K562 (cell line): ENCODE measurements around the gene CCDC137. TPM values are rescaled to one million over a fixed set of nuclear protein-coding genes. Genes with fewer than 3 reads are reported as not detected.

Experiments
- HIVEP1 ChIP-seq: fragments of 250-450 bp; sonication (Bioruptor Pico); IDR thresholded peaks from 2 replicates; pipeline ENCODE4 v1.4.0; 2020; ENCODE audit warnings: mild to moderate bottlenecking
- NFRKB ChIP-seq: fragments of 450-650 bp; IDR thresholded peaks from 2 replicates; pipeline ENCODE4 v1.6.1; 2016; ENCODE audit warnings: low read depth
- RBM34 ChIP-seq: fragments of 200-400 bp; formaldehyde crosslinking; IDR thresholded peaks from 2 replicates; pipeline ENCODE4 v1.6.1; 2018; ENCODE audit warnings: low read length, borderline replicate concordance; ENCODE audit not compliant: insufficient read depth
- SMC3 ChIP-seq: conservative IDR thresholded peaks from 2 replicates; pipeline ENCODE4 v1.6.1; 2011; ENCODE audit warnings: low read depth, low read length, improper control_type of control experiment; ENCODE audit not compliant: insufficient read depth
- SRSF3 ChIP-seq: fragments of 200-400 bp; formaldehyde crosslinking; IDR thresholded peaks from 2 replicates; pipeline ENCODE4 v1.6.1; 2016; ENCODE audit warnings: mild to moderate bottlenecking, low read length, moderate library complexity; ENCODE audit not compliant: insufficient read depth
- ZNF408 ChIP-seq: fragments of 250-450 bp; sonication (Bioruptor Pico); IDR thresholded peaks from 2 replicates; pipeline ENCODE4 v1.4.0; 2020; ENCODE audit warnings: low read depth, mild to moderate bottlenecking, moderate library complexity
- ZNF445 ChIP-seq: fragments of 250-450 bp; sonication (Bioruptor Pico); IDR thresholded peaks from 2 replicates; pipeline ENCODE4 v1.4.0; 2020; ENCODE audit warnings: low read depth, mild to moderate bottlenecking, moderate library complexity
- polyA plus RNA-seq, 8 experiments: library from polyadenylated mRNA; depleted of rRNA in 4 of 8; stranded (reverse) in 5 of 8; unstranded in 3 of 8; fragments of >200 nt; fragmentation: Nextera tagmentation in 2 of 8; fragmentation: Illumina TruSeq in 1 of 8; extraction: Ambion mirVana in 2 of 8; extraction: Trizol in 1 of 8; gene quantifications; 2 replicates each; pipeline versions ENCODE4 v1.2.1 to v1.2.3, GENCODE V29; 2011 to 2014; ENCODE audit warnings: inconsistent platforms in 1 of 8, missing spikeins in 1 of 8
- total RNA-seq, 7 experiments: library from RNA; depleted of rRNA in 6 of 7; stranded (reverse); fragments of >200 nt in 6 of 7; fragmentation: Illumina TruSeq in 2 of 7; extraction: Trizol in 2 of 7; gene quantifications; 2 replicates each; pipeline versions ENCODE4 v1.2.1 to v1.2.3, GENCODE V29; 2011 to 2021; ENCODE audit warnings: low replicate concordance in 1 of 7
- TF ChIP-seq, protein P1 (sequence below): fragments of 450-650 bp; IDR thresholded peaks from 2 replicates; pipeline ENCODE4 v1.6.1; 2016; ENCODE audit warnings: antibody characterized with exemption
- TF ChIP-seq, protein P2 (sequence below): fragments of 250-450 bp; sonication (Bioruptor Pico); IDR thresholded peaks from 2 replicates; pipeline ENCODE4 v1.5.0; 2021
- TF ChIP-seq, protein P3 (sequence below): fragments of 450-650 bp; formaldehyde crosslinking; IDR thresholded peaks from 2 replicates; pipeline ENCODE4 v1.4.0; 2022; ENCODE audit warnings: missing genetic modification characterization
- TF ChIP-seq, protein P4 (sequence below): fragments of 250-450 bp; sonication (Bioruptor Pico); IDR thresholded peaks from 2 replicates; pipeline ENCODE4 v1.5.0; 2021; ENCODE audit warnings: mild to moderate bottlenecking, moderate library complexity
- TF ChIP-seq, protein P5 (sequence below): sonication (generic); formaldehyde crosslinking; IDR thresholded peaks from 2 replicates; pipeline ENCODE4 v1.8.0; 2022; ENCODE audit warnings: missing genetic modification reagents, mild to moderate bottlenecking, borderline replicate concordance
- TF ChIP-seq, protein P6 (sequence below): IDR thresholded peaks from 2 replicates; pipeline ENCODE4 v1.6.1; 2014; ENCODE audit warnings: antibody characterized with exemption

The CCDC137 gene
- total and polyA plus RNA-seq, 9 of the 15 experiments (the other 6 are each of a cell fraction or from before 2014, with no cell fraction given): 2.3 to 68.1 (median 38.3) TPM

DNA sequence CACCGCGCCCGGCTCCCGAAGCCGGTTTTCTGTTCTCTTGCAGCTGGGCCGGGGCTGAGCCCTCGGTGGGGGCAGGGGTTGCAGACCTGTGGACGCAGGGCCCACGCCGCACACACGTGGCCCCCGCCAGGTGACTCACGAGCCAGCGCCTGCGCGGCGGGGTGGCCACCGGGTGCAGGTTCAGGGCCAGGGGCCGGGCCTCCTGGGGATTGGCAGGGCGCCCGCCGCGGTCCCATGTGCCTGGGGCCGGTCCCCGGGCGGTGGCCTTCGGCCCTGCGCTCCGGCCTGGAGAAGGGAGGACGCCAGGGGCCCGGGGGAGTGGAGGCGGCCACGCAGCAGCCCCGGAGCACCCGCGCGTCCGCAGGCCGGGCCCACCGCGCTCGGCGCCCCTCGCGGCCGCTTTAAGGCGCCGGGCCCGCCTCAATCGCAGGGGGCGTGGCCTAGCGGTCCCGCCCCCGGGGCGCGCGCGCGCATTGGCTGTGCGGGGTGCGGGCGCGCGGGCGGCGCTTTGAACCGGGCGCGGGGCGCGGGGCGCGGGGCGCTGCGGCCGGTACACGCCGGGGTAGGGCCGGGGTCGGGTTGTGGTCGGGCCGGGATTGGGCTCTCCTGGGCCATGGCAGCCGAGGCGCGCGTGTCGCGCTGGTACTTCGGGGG, 45.4 kb downstream of the CCDC137 start, which contains the start of gene SLC25A10 (continued):
- TF ChIP-seq, protein P1, sequence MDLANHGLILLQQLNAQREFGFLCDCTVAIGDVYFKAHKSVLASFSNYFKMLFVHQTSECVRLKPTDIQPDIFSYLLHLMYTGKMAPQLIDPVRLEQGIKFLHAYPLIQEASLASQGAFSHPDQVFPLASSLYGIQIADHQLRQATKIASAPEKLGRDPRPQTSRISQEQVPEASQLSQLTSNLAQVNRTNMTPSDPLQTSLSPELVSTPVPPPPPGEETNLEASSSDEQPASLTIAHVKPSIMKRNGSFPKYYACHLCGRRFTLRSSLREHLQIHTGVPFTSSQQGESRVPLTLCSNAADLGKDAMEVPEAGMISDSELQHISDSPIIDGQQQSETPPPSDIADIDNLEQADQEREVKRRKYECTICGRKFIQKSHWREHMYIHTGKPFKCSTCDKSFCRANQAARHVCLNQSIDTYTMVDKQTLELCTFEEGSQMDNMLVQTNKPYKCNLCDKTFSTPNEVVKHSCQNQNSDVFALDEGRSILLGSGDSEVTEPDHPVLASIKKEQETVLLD: 0 out of 2 replicates have a peak, but pooled peaks have one; percentile 24
- TF ChIP-seq, protein P2, sequence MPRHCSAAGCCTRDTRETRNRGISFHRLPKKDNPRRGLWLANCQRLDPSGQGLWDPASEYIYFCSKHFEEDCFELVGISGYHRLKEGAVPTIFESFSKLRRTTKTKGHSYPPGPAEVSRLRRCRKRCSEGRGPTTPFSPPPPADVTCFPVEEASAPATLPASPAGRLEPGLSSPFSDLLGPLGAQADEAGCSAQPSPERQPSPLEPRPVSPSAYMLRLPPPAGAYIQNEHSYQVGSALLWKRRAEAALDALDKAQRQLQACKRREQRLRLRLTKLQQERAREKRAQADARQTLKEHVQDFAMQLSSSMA: 0 out of 2 replicates have a peak, but pooled peaks have one; percentile 59
- TF ChIP-seq, protein P3, sequence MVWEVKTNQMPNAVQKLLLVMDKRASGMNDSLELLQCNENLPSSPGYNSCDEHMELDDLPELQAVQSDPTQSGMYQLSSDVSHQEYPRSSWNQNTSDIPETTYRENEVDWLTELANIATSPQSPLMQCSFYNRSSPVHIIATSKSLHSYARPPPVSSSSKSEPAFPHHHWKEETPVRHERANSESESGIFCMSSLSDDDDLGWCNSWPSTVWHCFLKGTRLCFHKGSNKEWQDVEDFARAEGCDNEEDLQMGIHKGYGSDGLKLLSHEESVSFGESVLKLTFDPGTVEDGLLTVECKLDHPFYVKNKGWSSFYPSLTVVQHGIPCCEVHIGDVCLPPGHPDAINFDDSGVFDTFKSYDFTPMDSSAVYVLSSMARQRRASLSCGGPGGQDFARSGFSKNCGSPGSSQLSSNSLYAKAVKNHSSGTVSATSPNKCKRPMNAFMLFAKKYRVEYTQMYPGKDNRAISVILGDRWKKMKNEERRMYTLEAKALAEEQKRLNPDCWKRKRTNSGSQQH (CRISPR knock-in tag): no peak
- TF ChIP-seq, protein P4, sequence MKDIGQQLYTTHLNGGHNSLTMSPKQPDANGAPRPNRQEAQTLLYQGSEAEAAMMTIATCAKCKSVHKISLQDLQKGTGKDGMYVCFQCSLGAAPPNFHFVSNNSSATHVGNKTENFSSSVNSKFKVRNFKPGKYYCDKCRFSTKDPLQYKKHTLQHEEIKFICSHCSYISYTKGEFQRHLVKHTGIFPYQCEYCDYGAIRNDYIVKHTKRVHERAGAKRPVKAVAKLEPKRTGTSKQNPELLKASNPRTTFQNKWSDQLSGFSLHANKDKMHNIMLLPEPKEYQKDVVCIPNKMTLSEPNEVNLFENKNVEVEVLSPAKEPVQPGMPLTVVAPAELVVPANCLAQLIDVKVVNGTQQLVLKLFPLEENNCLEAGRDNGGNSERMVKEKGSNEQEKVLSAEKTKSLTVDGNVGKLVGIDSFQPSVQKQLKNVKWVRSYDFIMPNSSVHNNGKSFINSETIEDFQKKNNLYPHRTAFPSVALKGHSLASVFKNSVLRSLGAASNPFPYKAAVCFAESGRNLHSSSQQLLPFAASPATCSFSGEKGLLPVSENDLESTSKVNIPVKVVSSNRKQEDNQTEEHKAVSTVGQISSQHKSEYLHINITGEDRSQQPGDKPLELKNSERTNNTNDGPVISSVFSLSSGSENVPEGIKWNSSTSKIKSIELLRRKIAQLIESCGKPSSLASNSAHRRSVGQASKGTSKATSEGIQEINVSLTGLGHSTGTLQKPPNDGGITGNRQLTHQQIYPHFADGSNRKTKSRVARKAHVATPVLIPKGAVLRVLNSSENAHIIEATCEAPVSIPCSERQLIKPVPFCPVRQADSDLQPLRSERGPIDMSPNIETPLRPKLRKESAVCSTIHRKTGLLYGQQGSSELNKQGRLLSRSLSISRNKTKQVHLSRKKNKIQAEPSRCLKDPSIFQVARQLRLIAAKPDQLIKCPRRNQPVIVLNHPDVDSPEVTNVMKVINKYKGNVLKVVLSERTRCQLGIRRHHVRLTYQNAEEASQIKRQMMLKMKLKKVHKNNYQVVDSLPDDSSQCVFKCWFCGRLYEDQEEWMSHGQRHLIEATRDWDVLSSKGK (CRISPR knock-in tag): no peak
- TF ChIP-seq, protein P5, sequence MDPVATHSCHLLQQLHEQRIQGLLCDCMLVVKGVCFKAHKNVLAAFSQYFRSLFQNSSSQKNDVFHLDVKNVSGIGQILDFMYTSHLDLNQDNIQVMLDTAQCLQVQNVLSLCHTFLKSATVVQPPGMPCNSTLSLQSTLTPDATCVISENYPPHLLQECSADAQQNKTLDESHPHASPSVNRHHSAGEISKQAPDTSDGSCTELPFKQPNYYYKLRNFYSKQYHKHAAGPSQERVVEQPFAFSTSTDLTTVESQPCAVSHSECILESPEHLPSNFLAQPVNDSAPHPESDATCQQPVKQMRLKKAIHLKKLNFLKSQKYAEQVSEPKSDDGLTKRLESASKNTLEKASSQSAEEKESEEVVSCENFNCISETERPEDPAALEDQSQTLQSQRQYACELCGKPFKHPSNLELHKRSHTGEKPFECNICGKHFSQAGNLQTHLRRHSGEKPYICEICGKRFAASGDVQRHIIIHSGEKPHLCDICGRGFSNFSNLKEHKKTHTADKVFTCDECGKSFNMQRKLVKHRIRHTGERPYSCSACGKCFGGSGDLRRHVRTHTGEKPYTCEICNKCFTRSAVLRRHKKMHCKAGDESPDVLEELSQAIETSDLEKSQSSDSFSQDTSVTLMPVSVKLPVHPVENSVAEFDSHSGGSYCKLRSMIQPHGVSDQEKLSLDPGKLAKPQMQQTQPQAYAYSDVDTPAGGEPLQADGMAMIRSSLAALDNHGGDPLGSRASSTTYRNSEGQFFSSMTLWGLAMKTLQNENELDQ (CRISPR knock-in tag): no peak
- TF ChIP-seq SRSF3: no peak
- no peak for TF ChIP-seq NFRKB
- TF ChIP-seq RBM34: no peak
- TF ChIP-seq HIVEP1 (CRISPR knock-in tag): no peak
- TF ChIP-seq, protein P6, sequence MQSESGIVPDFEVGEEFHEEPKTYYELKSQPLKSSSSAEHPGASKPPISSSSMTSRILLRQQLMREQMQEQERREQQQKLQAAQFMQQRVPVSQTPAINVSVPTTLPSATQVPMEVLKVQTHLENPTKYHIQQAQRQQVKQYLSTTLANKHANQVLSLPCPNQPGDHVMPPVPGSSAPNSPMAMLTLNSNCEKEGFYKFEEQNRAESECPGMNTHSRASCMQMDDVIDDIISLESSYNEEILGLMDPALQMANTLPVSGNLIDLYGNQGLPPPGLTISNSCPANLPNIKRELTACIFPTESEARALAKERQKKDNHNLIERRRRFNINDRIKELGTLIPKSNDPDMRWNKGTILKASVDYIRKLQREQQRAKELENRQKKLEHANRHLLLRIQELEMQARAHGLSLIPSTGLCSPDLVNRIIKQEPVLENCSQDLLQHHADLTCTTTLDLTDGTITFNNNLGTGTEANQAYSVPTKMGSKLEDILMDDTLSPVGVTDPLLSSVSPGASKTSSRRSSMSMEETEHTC: peak; percentile 47; the same call in 1 of the 2 replicates
- TF ChIP-seq ZNF408 (CRISPR knock-in tag): no peak
- no peak for TF ChIP-seq SMC3
- TF ChIP-seq ZNF445: no peak
